GM18868 (cell line): ENCODE measurements around the gene MBD3.

Experiments
- ATAC-seq: cut with Tn5 transposase; IDR thresholded peaks from one replicate; pipeline ENCODE4 v1.9.1; 2021; ENCODE audit warnings: mild to moderate bottlenecking, moderate library complexity; ENCODE audit not compliant: unreplicated experiment

MBD3 gene

GRCh38 chr19:1524287-1524971 is 68.2 kb downstream of the MBD3 start:
- no peak for ATAC-seq
